NCI-H2081 (cell line): ENCODE measurements around the gene CPA5.
A peak's percentile ranks its signal among the peaks of the same experiment; 100 is the strongest.

Experiments
- DNase-seq, 2 experiments: peaks; one replicate each; lab custom pipeline; 2025; lab: John Stamatoyannopoulos, UW

CPA5 gene

GRCh38 chr7:130332259-130333053 lies 12.2 kb upstream of the CPA5 start:
- DNase-seq: no peak

GRCh38 chr7:130333832-130334231 lies 10.8 kb upstream of the CPA5 start:
- DNase-seq: no peak

GRCh38 chr7:130334274-130334673 lies 10.3 kb upstream of the CPA5 start:
- DNase-seq: no peak

GRCh38 chr7:130337410-130337971 lies 7.1 kb upstream of the CPA5 start:
- no peak for DNase-seq

- no peak for DNase-seq
These were observed 6.4 kb upstream of the CPA5 start for GRCh38 chr7:130338233-130338632.

- DNase-seq: no peak
These were observed 2.7 kb upstream of the CPA5 start for GRCh38 chr7:130341882-130342281.

GRCh38 chr7:130342701-130343380 lies 1.8 kb upstream of the CPA5 start:
- no peak for DNase-seq

- peak in 1 of 2 experiments; percentile 56 for DNase-seq
These were observed 520 bp downstream of the CPA5 start for GRCh38 chr7:130345136-130345535.

GRCh38 chr7:130345725-130346124 lies 1.1 kb downstream of the CPA5 start:
- DNase-seq: no peak

- DNase-seq: no peak
These were observed 1.7 kb downstream of the CPA5 start for GRCh38 chr7:130346177-130346905.

GRCh38 chr7:130346941-130347340 lies 2.3 kb downstream of the CPA5 start:
- DNase-seq: no peak

GRCh38 chr7:130349911-130350782 lies 5.5 kb downstream of the CPA5 start:
- DNase-seq: no peak

GRCh38 chr7:130350945-130351790 lies 6.6 kb downstream of the CPA5 start:
- DNase-seq: no peak

GRCh38 chr7:130351791-130352090 lies 7.1 kb downstream of the CPA5 start:
- no peak for DNase-seq

GRCh38 chr7:130352194-130353074 lies 7.8 kb downstream of the CPA5 start:
- DNase-seq: peak; percentile 75 to 89

- peak in 1 of 2 experiments; percentile 35 for DNase-seq
These were observed 8.6 kb downstream of the CPA5 start for GRCh38 chr7:130353196-130353595.

- peak in 1 of 2 experiments; percentile 38 for DNase-seq
These were observed 11.7 kb downstream of the CPA5 start for GRCh38 chr7:130356121-130356875.

GRCh38 chr7:130356876-130357611 lies 12.4 kb downstream of the CPA5 start:
- peak in 1 of 2 experiments; percentile 37 for DNase-seq
